Small intestine (tissue), 7 donors: ENCODE measurements around the gene MPDZ. TPM values are rescaled to one million over a fixed set of nuclear protein-coding genes. Genes with fewer than 3 reads are reported as not detected.

ENCODE experiments used
- DNase-seq, 2 donors: peaks; one replicate each; pipeline versions ENCODE4 v3.0.0 to v3.0.0-alpha.2; 2013
- FAIRE-seq: peaks from 2 replicates; lab custom pipeline; 2012; peaks lifted over from hg19 to GRCh38; lab: Jason Lieb, UNC
- H3K27ac ChIP-seq, 3 donors: one replicate each; pipeline ENCODE4 v1.5.1; 2013; ENCODE audit warnings: low read length in 2 of 3, mild to moderate bottlenecking in 2 of 3, control low read depth in 1 of 3, inconsistent platforms in 1 of 3, low read depth in 1 of 3, moderate library complexity in 1 of 3
- H3K27me3 ChIP-seq, 3 donors: one replicate each; pipeline ENCODE4 v1.6.1; 2013; ENCODE audit warnings: low read length in 3 of 3, inconsistent platforms in 1 of 3; ENCODE audit not compliant: control insufficient read depth in 3 of 3, insufficient read depth in 3 of 3
- H3K36me3 ChIP-seq, 3 donors: one replicate each; pipeline ENCODE4 v1.6.1; 2013; ENCODE audit warnings: low read length in 3 of 3, inconsistent platforms in 1 of 3, low read depth in 1 of 3, mild to moderate bottlenecking in 1 of 3, moderate library complexity in 1 of 3; ENCODE audit not compliant: control insufficient read depth in 3 of 3, insufficient read depth in 2 of 3
- H3K4me1 ChIP-seq, 3 donors: one replicate each; pipeline ENCODE4 v1.6.1; 2013; ENCODE audit warnings: low read length in 2 of 3, inconsistent platforms in 1 of 3, low read depth in 1 of 3, mild to moderate bottlenecking in 1 of 3, moderate library complexity in 1 of 3; ENCODE audit not compliant: control insufficient read depth in 3 of 3, insufficient read depth in 2 of 3
- H3K4me3 ChIP-seq, 3 donors: one replicate each; pipeline ENCODE4 v1.5.1; 2013; ENCODE audit warnings: low read length in 3 of 3, control low read depth in 1 of 3, inconsistent platforms in 1 of 3, low read depth in 1 of 3, mild to moderate bottlenecking in 1 of 3, moderate library complexity in 1 of 3
- H3K9me3 ChIP-seq, 2 donors: one replicate each; pipeline ENCODE4 v1.6.1; 2013; ENCODE audit warnings: low read depth in 1 of 2, low read length in 1 of 2; ENCODE audit not compliant: control insufficient read depth in 2 of 2, insufficient read depth in 1 of 2
- WGBS, 3 donors: extraction: QIAGEN DNeasy Blood & Tissue Kit; methylation state at CpG; one replicate each; pipeline ENCODE4 v1.1.7; 2013; 5-methylcytosine and 5-hydroxymethylcytosine counted together
- polyA plus RNA-seq, 4 donors: library from polyadenylated mRNA; stranded (reverse) in 3 of 4; unstranded in 1 of 4; fragments of 200-250 nt in 3 of 4; fragments of 120-200 nt in 1 of 4; gene quantifications; one replicate each; pipeline versions ENCODE4 v1.2.1 to v1.2.3, GENCODE V29; 2013
- donor health status: healthy with polysubstance abuse.
- donor health status: control.
- donor health status: control.
- donor health status: Bipolar disorder and iron deficiency.
- donor health status: healthy.

MPDZ gene
- polyA plus RNA-seq, 4 donors = 0.67 to 27.4 (median 5.9) TPM

GRCh38 chr9:13082796-13083195, 196.7 kb downstream of the MPDZ start:
- no peaks in the 10 kb centered on the region for H3K4me1 ChIP-seq
- no peak overlapping the region for H3K27ac ChIP-seq
- no peaks in the 10 kb centered on the region for H3K36me3 ChIP-seq
- H3K4me3 ChIP-seq = no peak overlapping the region
- no peaks in the 10 kb centered on the region for H3K27me3 ChIP-seq
- no peaks in the 10 kb centered on the region for H3K9me3 ChIP-seq
- FAIRE-seq (no peak), DNase-seq (no peak)
- 85 to 93% (median 87%) methylated on average over 2 of the region's 2 CpGs for WGBS, 3 donors

DNA sequence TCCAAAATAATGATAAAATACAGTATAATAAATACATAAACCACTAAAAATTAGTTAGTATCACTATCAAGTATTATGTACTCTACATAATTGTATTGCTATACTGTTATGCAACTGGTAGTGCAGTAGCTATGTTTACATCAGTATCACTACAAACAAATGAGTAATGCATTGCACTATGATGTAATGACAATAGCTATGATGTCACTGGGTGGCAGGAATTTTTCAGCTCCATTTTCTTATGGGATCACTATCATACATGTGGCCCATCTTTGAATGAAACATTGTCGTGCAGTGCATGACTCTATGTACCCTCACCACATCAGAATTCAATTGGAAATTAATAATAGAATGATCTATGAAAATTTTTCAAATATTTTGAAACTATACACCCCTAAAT, 201.3 kb downstream of the MPDZ start:
- Histone ChIP-seq H3K27me3 (no peaks in the 10 kb centered on the region), H3K4me1 (no peaks in the 10 kb centered on the region), H3K36me3 (no peaks in the 10 kb centered on the region), H3K4me3 (no peak overlapping the region), H3K27ac (no peak overlapping the region), H3K9me3 (peaks cover 0 to 4% of the 10 kb centered on the region in 2 donors)
- FAIRE-seq = no peak
- 74 to 84% (median 77%) methylated on average over 1 of the region's 1 CpG for WGBS, 3 donors
- no peak for DNase-seq

DNA sequence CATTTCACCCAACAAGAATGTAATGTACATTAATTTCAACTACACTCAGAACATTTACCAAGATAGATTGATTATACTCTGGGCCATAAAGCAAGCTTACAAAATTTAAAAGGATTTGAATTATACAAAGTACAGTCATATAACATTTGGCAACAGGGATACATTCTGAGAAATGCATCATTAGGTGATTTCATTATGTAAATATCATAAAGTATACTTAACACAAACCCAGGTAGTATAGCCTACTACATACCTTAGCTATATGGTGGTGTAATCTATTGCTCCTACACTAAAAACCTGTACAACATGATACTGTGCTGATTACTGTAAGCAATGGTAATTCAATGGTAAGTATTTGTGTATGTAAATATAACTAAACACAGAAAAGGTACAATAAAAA, 202.9 kb downstream of the MPDZ start:
- H3K4me1 ChIP-seq = no peaks in the 10 kb centered on the region
- H3K27me3 ChIP-seq = no peaks in the 10 kb centered on the region
- peaks cover 0 to 4% of the 10 kb centered on the region in 2 donors for H3K9me3 ChIP-seq
- no peak for DNase-seq
- no peak for FAIRE-seq
- H3K36me3 ChIP-seq = no peaks in the 10 kb centered on the region
- no peak overlapping the region for H3K4me3 ChIP-seq
- H3K27ac ChIP-seq = no peak overlapping the region

- no peak for FAIRE-seq
- no peak overlapping the region for H3K27ac ChIP-seq
These were observed 207.6 kb downstream of the MPDZ start for GRCh38 chr9:13071921-13072320.

GRCh38 chr9:13070612-13071595, 208.6 kb downstream of the MPDZ start:
- no peaks in the 10 kb centered on the region for H3K4me1 ChIP-seq
- H3K9me3 ChIP-seq = peaks cover 0 to 4% of the 10 kb centered on the region in 2 donors
- DNase-seq = no peak
- FAIRE-seq = no peak
- no peak overlapping the region for H3K27ac ChIP-seq
- 87 to 88% (median 88%) methylated on average over 12 of the region's 12 CpGs for WGBS, 3 donors
- H3K36me3 ChIP-seq = no peaks in the 10 kb centered on the region
- H3K27me3 ChIP-seq = no peaks in the 10 kb centered on the region
- H3K4me3 ChIP-seq = no peak overlapping the region

More at GRCh38 chr9:13071921-13072320, 207.6 kb downstream of the MPDZ start:
- no peaks in the 10 kb centered on the region for H3K4me1 ChIP-seq
- H3K9me3 ChIP-seq = peaks cover 0 to 4% of the 10 kb centered on the region in 2 donors
- no peak for DNase-seq
- no peaks in the 10 kb centered on the region for H3K36me3 ChIP-seq
- H3K27me3 ChIP-seq = no peaks in the 10 kb centered on the region
- H3K4me3 ChIP-seq = no peak overlapping the region

GRCh38 chr9:13069498-13069897, 210.0 kb downstream of the MPDZ start:
- no peak overlapping the region for H3K4me3 ChIP-seq
- H3K36me3 ChIP-seq = no peaks in the 10 kb centered on the region
- H3K4me1 ChIP-seq = no peaks in the 10 kb centered on the region
- no peak for FAIRE-seq
- H3K9me3 ChIP-seq = peaks cover 0 to 3% of the 10 kb centered on the region in 2 donors
- 86 to 91% (median 90%) methylated on average over 3 of the region's 3 CpGs for WGBS, 3 donors
- no peaks in the 10 kb centered on the region for H3K27me3 ChIP-seq
- DNase-seq = no peak
- H3K27ac ChIP-seq = no peak overlapping the region

GRCh38 chr9:13064676-13065075, 214.8 kb downstream of the MPDZ start:
- WGBS, 3 donors = 21 to 45% (median 40%) methylated on average over 1 of the region's 1 CpG
- no peaks in the 10 kb centered on the region for H3K9me3 ChIP-seq
- FAIRE-seq = no peak
- no peak for DNase-seq
- no peaks in the 10 kb centered on the region for H3K36me3 ChIP-seq
- H3K27me3 ChIP-seq = no peaks in the 10 kb centered on the region
- no peaks in the 10 kb centered on the region for H3K4me1 ChIP-seq
- no peak overlapping the region for H3K4me3 ChIP-seq
- no peak overlapping the region for H3K27ac ChIP-seq

GRCh38 chr9:13063880-13064459, 215.5 kb downstream of the MPDZ start:
- no peaks in the 10 kb centered on the region for H3K9me3 ChIP-seq
- no peak overlapping the region for H3K27ac ChIP-seq
- no peak overlapping the region for H3K4me3 ChIP-seq
- no peaks in the 10 kb centered on the region for H3K4me1 ChIP-seq
- DNase-seq = no peak
- H3K36me3 ChIP-seq = no peaks in the 10 kb centered on the region
- no peak for FAIRE-seq
- no peaks in the 10 kb centered on the region for H3K27me3 ChIP-seq
